Measurements from ENCODE around the gene CAMK1D. TPM values are rescaled to one million over a fixed set of nuclear protein-coding genes. Genes with fewer than 3 reads are reported as not detected.

CAMK1D gene
- total RNA-seq, 4 donors from 2014 or later: 5.6 to 23.9 (median 7.4) TPM

DNA sequence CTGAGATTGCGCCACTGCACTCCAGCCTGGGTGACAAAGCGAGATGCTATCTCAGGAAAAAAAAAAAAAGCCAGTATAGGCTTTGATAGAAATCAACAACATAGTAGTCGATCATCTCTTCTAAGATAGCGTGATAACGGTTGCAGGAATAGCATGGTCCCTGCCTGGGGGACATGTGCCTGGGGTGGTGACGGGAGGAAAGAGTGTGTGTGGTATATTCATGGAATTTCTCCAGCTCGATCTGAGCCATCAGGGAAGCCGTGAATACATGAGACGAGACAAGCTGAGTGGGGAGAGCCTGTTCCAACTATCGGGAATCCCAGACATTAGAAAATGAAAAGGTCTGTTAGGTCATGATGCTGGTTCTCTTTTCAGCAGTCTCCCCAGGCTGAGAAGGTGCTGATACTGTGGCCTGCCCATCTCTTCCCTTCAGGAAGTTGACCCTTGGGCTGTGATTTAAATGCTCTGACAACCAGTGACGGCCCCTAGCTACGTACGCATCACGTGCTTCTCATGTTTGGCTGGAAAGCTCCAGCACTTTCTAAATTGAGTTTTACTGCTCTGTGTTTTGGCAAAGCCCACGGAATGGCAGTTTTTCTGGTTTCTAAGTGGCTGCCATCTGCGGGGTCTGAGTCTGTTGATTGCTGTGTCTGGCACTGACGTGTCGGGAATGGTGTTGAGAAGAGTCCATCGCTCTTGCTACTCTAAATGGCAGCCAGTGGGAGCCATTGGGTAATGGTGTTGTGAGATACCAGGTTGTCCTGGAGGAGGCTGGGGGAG, 422.8 kb downstream of the CAMK1D start:
- no peaks in the 10 kb centered on the region for H3K9me3 ChIP-seq
- H3K36me3 ChIP-seq: no peaks in the 10 kb centered on the region
- H3K27ac ChIP-seq: no peak overlapping the region
- no peaks in the 10 kb centered on the region for H3K4me1 ChIP-seq
- H3K27me3 ChIP-seq: no peaks in the 10 kb centered on the region
- no peak overlapping the region for H3K4me3 ChIP-seq
- no peak for DNase-seq
- TF ChIP-seq POLR2A (IDR thresholded peaks at IDR 0.05): no peak
- TF ChIP-seq, protein P1, sequence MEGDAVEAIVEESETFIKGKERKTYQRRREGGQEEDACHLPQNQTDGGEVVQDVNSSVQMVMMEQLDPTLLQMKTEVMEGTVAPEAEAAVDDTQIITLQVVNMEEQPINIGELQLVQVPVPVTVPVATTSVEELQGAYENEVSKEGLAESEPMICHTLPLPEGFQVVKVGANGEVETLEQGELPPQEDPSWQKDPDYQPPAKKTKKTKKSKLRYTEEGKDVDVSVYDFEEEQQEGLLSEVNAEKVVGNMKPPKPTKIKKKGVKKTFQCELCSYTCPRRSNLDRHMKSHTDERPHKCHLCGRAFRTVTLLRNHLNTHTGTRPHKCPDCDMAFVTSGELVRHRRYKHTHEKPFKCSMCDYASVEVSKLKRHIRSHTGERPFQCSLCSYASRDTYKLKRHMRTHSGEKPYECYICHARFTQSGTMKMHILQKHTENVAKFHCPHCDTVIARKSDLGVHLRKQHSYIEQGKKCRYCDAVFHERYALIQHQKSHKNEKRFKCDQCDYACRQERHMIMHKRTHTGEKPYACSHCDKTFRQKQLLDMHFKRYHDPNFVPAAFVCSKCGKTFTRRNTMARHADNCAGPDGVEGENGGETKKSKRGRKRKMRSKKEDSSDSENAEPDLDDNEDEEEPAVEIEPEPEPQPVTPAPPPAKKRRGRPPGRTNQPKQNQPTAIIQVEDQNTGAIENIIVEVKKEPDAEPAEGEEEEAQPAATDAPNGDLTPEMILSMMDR (IDR thresholded peaks at IDR 0.05): no peak

DNA sequence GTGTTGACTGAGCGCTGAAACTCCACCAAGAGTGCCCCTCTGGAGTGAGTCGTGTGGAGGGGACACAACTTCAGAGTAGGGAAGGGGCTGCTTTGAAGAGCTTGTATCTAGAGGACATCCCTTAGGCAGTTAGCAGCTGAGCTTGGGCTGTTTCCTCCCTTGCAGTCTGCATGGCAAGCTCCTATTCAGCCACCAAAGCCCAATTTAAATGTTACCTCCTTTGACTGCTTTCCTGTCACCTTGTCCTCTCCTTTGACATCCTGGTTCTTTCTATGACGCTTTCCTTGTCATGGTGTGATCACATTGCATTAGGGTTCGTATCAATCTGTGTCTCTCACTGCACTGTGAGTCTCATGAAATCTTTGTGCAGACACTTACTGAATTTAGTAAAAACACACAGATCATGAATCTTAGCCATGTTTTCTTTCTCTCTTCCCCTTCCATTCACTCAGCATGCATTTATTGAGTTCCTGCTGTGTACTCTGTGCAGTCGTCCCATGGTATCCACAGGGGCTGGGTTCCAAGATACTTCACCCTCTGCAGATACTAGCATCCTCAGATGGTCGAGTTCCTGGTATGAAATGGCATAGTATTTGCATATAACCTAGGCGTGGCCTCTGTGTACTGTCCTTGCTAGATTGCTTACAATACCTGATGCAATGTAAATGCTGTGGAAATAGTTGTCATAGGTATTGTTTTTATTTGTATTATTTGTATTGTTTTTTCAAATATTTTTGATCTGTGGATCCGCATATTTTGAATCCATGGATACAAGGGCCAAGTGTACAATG, 423.6 kb downstream of the CAMK1D start:
- no peak for DNase-seq
- no peak for TF ChIP-seq POLR2A (IDR thresholded peaks at IDR 0.05)
- TF ChIP-seq, protein P1 (IDR thresholded peaks at IDR 0.05): no peak
- Histone ChIP-seq H3K27me3 (no peaks in the 10 kb centered on the region), H3K9me3 (no peaks in the 10 kb centered on the region), H3K27ac (no peak overlapping the region), H3K4me1 (no peaks in the 10 kb centered on the region), H3K36me3 (no peaks in the 10 kb centered on the region), H3K4me3 (no peak overlapping the region)

DNA sequence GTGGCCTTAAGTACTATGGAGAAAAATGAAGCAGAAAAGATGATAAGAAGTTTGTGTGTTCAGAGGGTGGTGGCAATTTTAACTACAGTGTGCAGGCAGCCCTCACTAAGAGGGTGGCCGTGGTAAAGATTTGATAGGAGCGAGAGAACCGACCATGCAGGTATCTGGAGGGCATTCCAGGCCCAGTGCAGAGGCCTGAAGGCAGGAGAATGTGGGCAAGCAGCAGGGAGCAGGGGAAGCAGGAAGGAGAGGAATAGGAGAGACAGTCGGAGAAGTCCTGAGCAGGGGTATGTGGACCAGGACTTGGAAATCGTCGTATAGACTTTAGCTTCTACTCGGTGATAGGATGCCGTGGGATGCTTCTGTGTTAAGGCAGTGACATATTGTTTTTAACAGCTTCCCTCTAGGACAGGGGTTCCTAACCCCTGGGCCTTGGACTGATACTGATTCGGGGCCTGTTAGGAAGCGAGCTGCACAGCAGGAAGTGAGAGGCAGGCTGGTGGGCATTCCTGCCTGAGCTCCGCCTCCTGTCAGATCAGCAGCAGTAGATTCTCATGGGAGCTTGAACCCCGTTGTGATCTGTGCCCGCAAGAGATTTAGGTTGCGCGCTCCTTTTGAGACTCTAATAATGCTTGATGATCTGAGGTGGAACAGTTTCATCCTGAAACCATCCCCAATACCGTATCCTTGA, 425.0 kb downstream of the CAMK1D start:
- Histone ChIP-seq H3K27me3 (no peaks in the 10 kb centered on the region), H3K4me3 (no peak overlapping the region), H3K36me3 (no peaks in the 10 kb centered on the region), H3K9me3 (no peaks in the 10 kb centered on the region), H3K4me1 (no peaks in the 10 kb centered on the region), H3K27ac (no peak overlapping the region)
- DNase-seq: no peak
- TF ChIP-seq, protein P1 (IDR thresholded peaks at IDR 0.05): no peak
- TF ChIP-seq POLR2A (IDR thresholded peaks at IDR 0.05): no peak

GRCh38 chr10:12777840-12778585, 428.7 kb downstream of the CAMK1D start:
- TF ChIP-seq, protein P1 (IDR thresholded peaks at IDR 0.05): no peak
- TF ChIP-seq POLR2A (IDR thresholded peaks at IDR 0.05): no peak
- DNase-seq: no peak
- Histone ChIP-seq H3K27me3 (no peaks in the 10 kb centered on the region), H3K4me3 (no peak overlapping the region), H3K9me3 (no peaks in the 10 kb centered on the region), H3K27ac (no peak overlapping the region), H3K36me3 (no peaks in the 10 kb centered on the region), H3K4me1 (no peaks in the 10 kb centered on the region)
